ENCODE results near the gene ZNF385C.
"Not testable (repeated sequence)": the region's sequence is repeated elsewhere in the genome, so short reads cannot be mapped to it uniquely, and the experiment has no call there.

The ZNF385C gene

DNA sequence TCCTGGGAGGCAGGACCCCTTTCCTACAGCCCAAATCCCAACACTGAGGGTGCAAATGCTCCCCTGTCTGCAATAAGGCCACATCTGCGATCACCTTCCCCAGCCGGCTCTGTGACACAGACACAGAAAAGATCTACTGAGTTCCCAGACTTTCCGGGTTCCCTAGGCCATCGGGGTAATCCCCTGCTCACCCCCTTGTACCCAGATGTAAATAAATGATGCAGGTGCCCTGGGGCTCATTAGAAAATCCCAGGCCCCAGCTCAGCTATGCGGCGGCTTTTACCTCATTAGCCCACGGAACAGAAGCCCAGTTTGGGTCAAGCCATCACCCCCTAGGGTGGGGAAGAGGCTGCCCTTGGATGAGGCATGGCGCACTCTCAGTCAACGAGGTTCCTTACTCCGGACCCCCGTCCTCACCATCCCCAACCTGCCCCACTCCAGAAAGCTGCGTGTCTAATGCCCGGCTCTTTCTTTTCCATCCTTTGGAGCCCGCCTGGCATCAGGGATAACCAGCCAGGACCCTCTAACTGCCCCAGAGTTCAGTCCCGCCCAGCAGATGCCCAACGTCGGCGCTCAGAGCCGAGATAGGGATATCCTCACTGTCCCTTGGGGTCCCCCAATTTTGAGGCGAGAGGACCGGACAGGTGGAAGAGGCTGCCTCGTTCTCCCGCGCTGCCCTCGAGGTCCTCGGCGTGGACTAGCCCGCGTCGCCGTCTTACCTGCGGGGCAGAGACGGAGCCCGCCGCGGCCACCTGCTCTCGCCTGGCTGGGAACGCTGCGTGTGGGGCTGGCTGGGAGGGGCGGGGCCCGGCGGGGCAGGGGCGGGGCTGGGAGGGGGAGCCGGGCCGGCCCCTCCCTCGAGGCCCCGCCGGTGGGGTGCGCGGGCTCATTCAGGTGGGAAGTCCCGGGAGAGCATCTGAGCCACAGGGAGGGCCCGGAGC, at the start of gene ZNF385C:
Gene ZNF385C (minus strand): TSS at position 783 of the 941 bp plus-strand sequence. CDS start 35,417 bp downstream, outside the sequence.
- no peak within 1 kb of the TSS for H3K27ac Mint-ChIP-seq (ENCODE audit: low read depth)
- peaks cover 9% of the 10 kb centered on the region for H3K4me1 Mint-ChIP-seq
- peaks cover 31% of the 10 kb centered on the region for H3K27me3 Mint-ChIP-seq
- no peaks in the 10 kb centered on the region for H3K36me3 Mint-ChIP-seq (ENCODE audit: insufficient read depth)
- H3K9me3 Mint-ChIP-seq, result no peaks in the 10 kb centered on the region
- DNase-seq (ENCODE audit: low spot score in 2 of 2) (no peak), ATAC-seq (replicated peaks; ENCODE audit: extremely low read depth, poor library complexity, severe bottlenecking) (peak; percentile 43)
- peak within 1 kb of the TSS; percentile 20 for H3K4me3 Mint-ChIP-seq

GRCh38 chr17:42146911-42147607, 48.8 kb upstream of the ZNF385C start:
- DNase-seq (ENCODE audit: low spot score in 2 of 2), result no peak
- no peak for ATAC-seq (replicated peaks; ENCODE audit: extremely low read depth, poor library complexity, severe bottlenecking)
- Mint-ChIP-seq H3K27ac (ENCODE audit: low read depth) (peak overlapping the region; percentile 60), H3K4me1 (peaks cover 44% of the 10 kb centered on the region), H3K4me3 (no peak overlapping the region), H3K27me3 (no peaks in the 10 kb centered on the region), H3K36me3 (ENCODE audit: insufficient read depth) (peaks cover 34% of the 10 kb centered on the region), H3K9me3 (no peaks in the 10 kb centered on the region)

GRCh38 chr17:42143138-42143537, 44.9 kb upstream of the ZNF385C start:
- not testable (repeated sequence) for H3K27ac Mint-ChIP-seq (ENCODE audit: low read depth); ATAC-seq (replicated peaks; ENCODE audit: extremely low read depth, poor library complexity, severe bottlenecking); H3K4me3 Mint-ChIP-seq; DNase-seq (ENCODE audit: low spot score in 2 of 2); H3K9me3 Mint-ChIP-seq; H3K27me3 Mint-ChIP-seq
- Mint-ChIP-seq H3K4me1 (peaks cover 49% of the 10 kb centered on the region), H3K36me3 (ENCODE audit: insufficient read depth) (peaks cover 38% of the 10 kb centered on the region)

- H3K36me3 Mint-ChIP-seq (ENCODE audit: insufficient read depth), result peaks cover 39% of the 10 kb centered on the region
- H3K27me3 Mint-ChIP-seq, result no peaks in the 10 kb centered on the region
- DNase-seq (ENCODE audit: low spot score in 2 of 2) (no peak), ATAC-seq (replicated peaks; ENCODE audit: extremely low read depth, poor library complexity, severe bottlenecking) (no peak)
- no peak overlapping the region for H3K4me3 Mint-ChIP-seq
- H3K9me3 Mint-ChIP-seq, result no peaks in the 10 kb centered on the region
- H3K4me1 Mint-ChIP-seq, result peaks cover 48% of the 10 kb centered on the region
- no peak overlapping the region for H3K27ac Mint-ChIP-seq (ENCODE audit: low read depth)
Observed at GRCh38 chr17:42142371-42142896, 44.2 kb upstream of the ZNF385C start.

GRCh38 chr17:42141382-42141781, 43.1 kb upstream of the ZNF385C start:
- Mint-ChIP-seq H3K9me3 (no peaks in the 10 kb centered on the region), H3K4me1 (peaks cover 44% of the 10 kb centered on the region), H3K27ac (ENCODE audit: low read depth) (no peak overlapping the region), H3K4me3 (no peak overlapping the region), H3K27me3 (no peaks in the 10 kb centered on the region), H3K36me3 (ENCODE audit: insufficient read depth) (peaks cover 44% of the 10 kb centered on the region)
- ATAC-seq (replicated peaks; ENCODE audit: extremely low read depth, poor library complexity, severe bottlenecking), result no peak
- DNase-seq (ENCODE audit: low spot score in 2 of 2), result no peak

DNA sequence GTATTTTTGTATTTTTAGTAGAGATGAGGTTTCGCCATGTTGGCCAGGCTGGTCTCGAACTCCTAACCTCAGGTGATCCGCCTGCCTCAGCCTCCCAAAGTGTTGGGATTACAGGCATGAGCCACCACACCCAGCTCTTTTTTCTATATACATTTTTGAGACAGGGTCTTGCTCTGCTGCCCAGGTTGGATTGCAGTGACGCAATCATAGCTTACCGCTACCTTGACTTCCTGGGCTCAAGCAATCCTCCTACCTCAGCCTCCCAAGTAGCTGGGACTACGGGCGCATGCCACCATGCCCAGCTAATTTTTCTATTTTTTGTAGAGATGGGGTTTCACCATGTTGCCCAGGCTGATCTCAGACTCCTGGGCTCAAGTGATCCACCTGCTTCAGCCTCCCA, 42.4 kb upstream of the ZNF385C start:
- not testable (repeated sequence) for H3K27me3 Mint-ChIP-seq; DNase-seq (ENCODE audit: low spot score in 2 of 2); H3K9me3 Mint-ChIP-seq; ATAC-seq (replicated peaks; ENCODE audit: extremely low read depth, poor library complexity, severe bottlenecking); H3K4me3 Mint-ChIP-seq; H3K27ac Mint-ChIP-seq (ENCODE audit: low read depth)
- peaks cover 44% of the 10 kb centered on the region for H3K36me3 Mint-ChIP-seq (ENCODE audit: insufficient read depth)
- H3K4me1 Mint-ChIP-seq, result peaks cover 50% of the 10 kb centered on the region

- peaks cover 55% of the 10 kb centered on the region for H3K4me1 Mint-ChIP-seq
Observed at GRCh38 chr17:42138749-42139492, 40.6 kb upstream of the ZNF385C start.

GRCh38 chr17:42136654-42137051, 38.4 kb upstream of the ZNF385C start:
- peaks cover 57% of the 10 kb centered on the region for H3K4me1 Mint-ChIP-seq
- H3K27me3 Mint-ChIP-seq, result no peaks in the 10 kb centered on the region
- no peaks in the 10 kb centered on the region for H3K9me3 Mint-ChIP-seq
- H3K36me3 Mint-ChIP-seq (ENCODE audit: insufficient read depth), result peaks cover 30% of the 10 kb centered on the region
- ATAC-seq (replicated peaks; ENCODE audit: extremely low read depth, poor library complexity, severe bottlenecking) (no peak), DNase-seq (ENCODE audit: low spot score in 2 of 2) (no peak)
- H3K27ac Mint-ChIP-seq (ENCODE audit: low read depth), result peak overlapping the region; percentile 51
- no peak overlapping the region for H3K4me3 Mint-ChIP-seq

More at GRCh38 chr17:42138749-42139492, 40.6 kb upstream of the ZNF385C start:
- ATAC-seq (replicated peaks; ENCODE audit: extremely low read depth, poor library complexity, severe bottlenecking) (no peak), DNase-seq (ENCODE audit: low spot score in 2 of 2) (no peak)
- Mint-ChIP-seq H3K27ac (ENCODE audit: low read depth) (no peak overlapping the region), H3K36me3 (ENCODE audit: insufficient read depth) (peaks cover 38% of the 10 kb centered on the region), H3K27me3 (no peaks in the 10 kb centered on the region), H3K9me3 (no peaks in the 10 kb centered on the region), H3K4me3 (no peak overlapping the region)

DNA sequence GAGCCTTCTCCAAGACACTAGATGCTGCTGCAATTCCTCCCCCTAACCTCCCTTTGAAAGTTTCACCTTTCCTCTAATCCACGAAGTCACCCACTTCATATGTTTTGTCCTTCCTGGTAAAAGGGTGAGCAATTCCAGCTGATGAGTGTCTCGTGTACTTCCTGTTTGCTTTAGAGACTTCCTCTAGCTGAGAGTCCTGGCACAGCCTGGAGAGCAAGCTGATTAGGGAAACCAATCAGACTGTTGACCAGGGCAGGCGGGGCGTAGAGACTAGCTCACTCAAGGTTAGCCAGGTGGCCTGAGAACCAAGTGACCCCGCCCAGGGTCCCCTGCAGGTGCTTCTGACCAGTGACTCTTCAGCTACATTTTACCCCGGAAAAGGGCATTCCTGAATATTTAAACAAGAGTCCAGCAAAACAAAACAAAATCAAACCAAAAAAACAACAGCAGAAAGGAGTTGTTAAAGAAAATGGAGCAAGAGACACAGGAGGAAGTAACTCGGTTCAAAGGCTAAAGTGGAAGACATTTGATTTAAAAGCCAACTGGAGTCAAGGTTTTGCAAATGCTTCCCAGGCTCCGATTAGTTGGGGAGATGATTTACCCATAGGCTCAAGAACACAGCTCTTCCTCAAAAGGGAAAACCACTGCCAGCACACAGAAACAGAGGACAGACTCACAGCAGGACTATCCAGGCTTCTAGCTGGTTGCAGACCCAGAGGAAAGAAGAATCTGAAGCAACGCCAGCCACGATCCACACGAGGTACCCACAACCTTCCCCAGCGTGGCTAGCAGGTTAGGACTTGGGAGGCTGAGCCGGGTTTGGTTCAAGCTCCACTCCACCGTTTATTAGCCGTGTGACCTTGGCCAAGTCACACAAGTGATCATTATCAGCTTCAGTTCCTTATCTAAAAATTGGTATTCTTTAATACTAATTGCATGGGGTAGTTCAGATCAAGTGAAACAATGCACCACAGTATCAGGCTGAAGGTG, 37.7 kb upstream of the ZNF385C start:
- H3K4me3 Mint-ChIP-seq, result no peak overlapping the region
- H3K9me3 Mint-ChIP-seq, result no peaks in the 10 kb centered on the region
- H3K27me3 Mint-ChIP-seq, result no peaks in the 10 kb centered on the region
- DNase-seq (ENCODE audit: low spot score in 2 of 2) (no peak), ATAC-seq (replicated peaks; ENCODE audit: extremely low read depth, poor library complexity, severe bottlenecking) (no peak)
- peaks cover 57% of the 10 kb centered on the region for H3K4me1 Mint-ChIP-seq
- peak overlapping the region; percentile 51 for H3K27ac Mint-ChIP-seq (ENCODE audit: low read depth)
- H3K36me3 Mint-ChIP-seq (ENCODE audit: insufficient read depth), result peaks cover 32% of the 10 kb centered on the region

DNA sequence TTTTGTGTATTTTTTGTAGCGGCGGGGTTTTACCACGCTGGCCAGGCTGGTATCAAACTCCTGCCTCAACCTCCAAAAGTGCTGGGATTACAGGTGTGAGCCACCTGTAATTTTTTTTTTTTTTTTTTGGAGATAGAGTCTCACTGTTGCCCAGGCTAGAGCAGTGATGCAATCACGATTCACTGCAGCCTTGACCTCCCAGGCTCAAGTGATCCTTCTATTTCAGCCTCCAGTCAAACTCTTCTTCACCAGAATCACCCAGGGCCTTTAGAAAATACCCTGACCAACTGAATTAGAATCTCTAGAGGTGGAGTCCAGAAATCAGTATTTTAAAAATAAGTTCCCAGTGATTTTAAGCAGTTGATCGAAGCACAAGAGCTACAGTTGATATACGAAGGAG, 36.9 kb upstream of the ZNF385C start:
- Mint-ChIP-seq H3K4me3 (no peak overlapping the region), H3K4me1 (peaks cover 60% of the 10 kb centered on the region), H3K27me3 (no peaks in the 10 kb centered on the region), H3K36me3 (ENCODE audit: insufficient read depth) (peaks cover 36% of the 10 kb centered on the region), H3K27ac (ENCODE audit: low read depth) (no peak overlapping the region), H3K9me3 (no peaks in the 10 kb centered on the region)
- DNase-seq (ENCODE audit: low spot score in 2 of 2) (no peak), ATAC-seq (replicated peaks; ENCODE audit: extremely low read depth, poor library complexity, severe bottlenecking) (no peak)

GRCh38 chr17:42133461-42134041, 35.3 kb upstream of the ZNF385C start:
- H3K27me3 Mint-ChIP-seq, result no peaks in the 10 kb centered on the region
- DNase-seq (ENCODE audit: low spot score in 2 of 2) (no peak), ATAC-seq (replicated peaks; ENCODE audit: extremely low read depth, poor library complexity, severe bottlenecking) (peak; percentile 64)
- no peak overlapping the region for H3K4me3 Mint-ChIP-seq
- no peak overlapping the region for H3K27ac Mint-ChIP-seq (ENCODE audit: low read depth)
- H3K4me1 Mint-ChIP-seq, result peaks cover 53% of the 10 kb centered on the region
- H3K9me3 Mint-ChIP-seq, result no peaks in the 10 kb centered on the region
- peaks cover 40% of the 10 kb centered on the region for H3K36me3 Mint-ChIP-seq (ENCODE audit: insufficient read depth)

Data from central memory CD8-positive, alpha-beta T cell (primary cell).